Peyer's patch (tissue), 4 donors: ENCODE results near the gene NPLOC4.
A peak's percentile ranks its signal among the peaks of the same experiment; 100 is the strongest.

ENCODE experiments used
- CTCF ChIP-seq, 6 experiments: fragments of 450-650 bp in 4 of 6; fragments of 200-600 bp in 2 of 6; sonication (generic) in 1 of 6; IDR thresholded peaks; one replicate each; pipeline ENCODE4 v1.5.1; 2017 to 2019; ENCODE audit warnings: antibody characterized with exemption in 6 of 6, mild to moderate bottlenecking in 3 of 6, moderate library complexity in 1 of 6
- POLR2A ChIP-seq, 2 donors: fragments of 450-650 bp; IDR thresholded peaks; one replicate each; pipeline ENCODE4 v1.5.1; 2017; ENCODE audit warnings: antibody characterized with exemption in 2 of 2, mild to moderate bottlenecking in 2 of 2, moderate library complexity in 2 of 2

DNA sequence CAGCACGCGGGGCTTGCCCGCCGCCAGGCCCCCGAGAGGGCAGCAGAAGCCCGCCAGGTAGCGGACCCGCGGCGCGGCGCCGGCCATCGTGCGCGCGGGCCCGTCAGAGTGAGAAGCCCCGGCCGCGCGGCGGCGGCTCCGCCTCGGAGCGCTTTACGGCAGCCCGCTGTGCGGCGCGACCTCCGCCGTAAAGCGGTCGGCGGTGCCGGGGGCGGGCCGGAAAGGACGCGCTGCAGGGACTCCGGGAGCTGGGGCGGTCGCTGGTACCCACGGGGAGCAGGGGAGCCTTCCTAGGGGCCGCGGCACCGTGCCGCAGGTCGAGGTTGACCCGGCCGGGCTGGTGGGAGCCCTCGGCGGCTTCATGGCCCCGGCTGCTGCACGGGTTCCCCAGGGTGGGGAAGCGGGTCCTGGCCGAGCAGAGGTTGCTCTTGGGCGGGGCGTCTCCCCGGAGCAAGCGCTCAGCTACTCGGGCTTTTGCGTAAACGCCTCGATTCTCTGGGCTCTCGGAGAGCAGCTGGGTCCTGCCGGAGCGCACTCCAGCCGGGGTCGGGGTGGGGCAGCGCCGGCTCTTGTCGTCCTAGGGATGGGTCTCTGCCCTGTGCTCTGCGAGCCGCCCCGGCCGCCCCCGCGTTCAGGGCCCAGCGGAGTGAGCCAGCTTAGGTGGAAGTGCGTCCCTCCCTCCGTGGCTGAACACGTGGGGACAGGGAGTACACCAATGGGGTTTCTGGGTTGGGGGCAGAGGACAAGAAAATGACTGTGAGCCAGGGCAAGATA is 84.5 kb downstream of the NPLOC4 start, which contains the start of gene FAAP100:
- peak in 1 of 6 experiments; percentile 10 for TF ChIP-seq CTCF (IDR thresholded peaks at IDR 0.05)
- peak; percentile 55 to 75 for TF ChIP-seq POLR2A (IDR thresholded peaks at IDR 0.05)
